Mesothelial cell of epicardium (in vitro differentiated cells): ENCODE data around the gene NRP1. TPM values are rescaled to one million over a fixed set of nuclear protein-coding genes. Genes with fewer than 3 reads are reported as not detected.

Source experiments
- DNase-seq, 2 experiments: peaks; one replicate each; pipeline ENCODE4 v3.0.0; 2021; ENCODE audit warnings: low spot score in 2 of 2; ENCODE audit not compliant: unreplicated experiment in 2 of 2
- H3K27ac Mint-ChIP-seq: 2 replicates; pipeline ENCODE4 v1.8.0; 2021; ENCODE audit warnings: mixed read lengths
- H3K27me3 Mint-ChIP-seq: 2 replicates; pipeline ENCODE4 v1.8.0; 2021; ENCODE audit warnings: low read depth, mixed read lengths
- H3K36me3 Mint-ChIP-seq: 2 replicates; pipeline ENCODE4 v1.8.0; 2021; ENCODE audit warnings: mixed read lengths
- H3K4me1 Mint-ChIP-seq: 2 replicates; pipeline ENCODE4 v1.8.0; 2021; ENCODE audit warnings: mixed read lengths
- H3K4me3 Mint-ChIP-seq: 2 replicates; pipeline ENCODE4 v1.8.0; 2021; ENCODE audit warnings: mild to moderate bottlenecking, moderate library complexity, mixed read lengths
- H3K9me3 Mint-ChIP-seq: 2 replicates; pipeline ENCODE4 v1.8.0; 2021; ENCODE audit warnings: mixed read lengths
- CTCF ChIP-seq: fragments of 200-600 bp; sonication (generic); IDR thresholded peaks from one replicate; pipeline ENCODE4 v1.5.0; 2021; ENCODE audit warnings: antibody characterized with exemption; ENCODE audit not compliant: unreplicated experiment
- total RNA-seq: library from RNA; stranded (reverse); gene quantifications from 3 replicates; pipeline ENCODE4 v1.2.1, GENCODE V29; 2021

NRP1 gene
- total RNA-seq, 1 donor from 2014 or later: 47.7 TPM

GRCh38 chr10:33279276-33279675 lies 55.2 kb downstream of the NRP1 start:
- no peaks in the 10 kb centered on the region for H3K27me3 Mint-ChIP-seq
- H3K4me1 Mint-ChIP-seq: peaks cover 39% of the 10 kb centered on the region
- H3K4me3 Mint-ChIP-seq: no peak overlapping the region
- no peaks in the 10 kb centered on the region for H3K9me3 Mint-ChIP-seq
- DNase-seq: no peak
- H3K36me3 Mint-ChIP-seq: peaks cover 2% of the 10 kb centered on the region
- H3K27ac Mint-ChIP-seq: no peak overlapping the region
- no peak for TF ChIP-seq CTCF

- Mint-ChIP-seq H3K27me3 (no peaks in the 10 kb centered on the region), H3K4me1 (peaks cover 48% of the 10 kb centered on the region), H3K9me3 (no peaks in the 10 kb centered on the region), H3K36me3 (peaks cover 2% of the 10 kb centered on the region), H3K4me3 (no peak overlapping the region), H3K27ac (no peak overlapping the region)
- TF ChIP-seq CTCF: no peak
- DNase-seq: no peak
Measured at GRCh38 chr10:33278198-33278597, 56.3 kb downstream of the NRP1 start.

GRCh38 chr10:33277135-33277536 lies 57.3 kb downstream of the NRP1 start:
- peak overlapping the region; percentile 77 for H3K27ac Mint-ChIP-seq
- DNase-seq: no peak

GRCh38 chr10:33276282-33276923 lies 58.1 kb downstream of the NRP1 start:
- no peaks in the 10 kb centered on the region for H3K27me3 Mint-ChIP-seq
- no peaks in the 10 kb centered on the region for H3K9me3 Mint-ChIP-seq
- H3K36me3 Mint-ChIP-seq: no peaks in the 10 kb centered on the region
- TF ChIP-seq CTCF: no peak
- no peak overlapping the region for H3K4me3 Mint-ChIP-seq
- H3K4me1 Mint-ChIP-seq: peaks cover 64% of the 10 kb centered on the region
- no peak for DNase-seq
- peak overlapping the region; percentile 1 for H3K27ac Mint-ChIP-seq

More at GRCh38 chr10:33277135-33277536, 57.3 kb downstream of the NRP1 start:
- Mint-ChIP-seq H3K4me3 (no peak overlapping the region), H3K9me3 (no peaks in the 10 kb centered on the region), H3K27me3 (no peaks in the 10 kb centered on the region), H3K36me3 (peaks cover 2% of the 10 kb centered on the region), H3K4me1 (peaks cover 57% of the 10 kb centered on the region)
- TF ChIP-seq CTCF: no peak

GRCh38 chr10:33274096-33274785 lies 60.2 kb downstream of the NRP1 start:
- no peak for TF ChIP-seq CTCF
- H3K27ac Mint-ChIP-seq: no peak overlapping the region
- no peaks in the 10 kb centered on the region for H3K36me3 Mint-ChIP-seq
- H3K9me3 Mint-ChIP-seq: no peaks in the 10 kb centered on the region
- peaks cover 65% of the 10 kb centered on the region for H3K4me1 Mint-ChIP-seq
- H3K4me3 Mint-ChIP-seq: no peak overlapping the region
- no peak for DNase-seq
- H3K27me3 Mint-ChIP-seq: no peaks in the 10 kb centered on the region
